ENCODE data around the gene APH1B.

GRCh38 chr15:63283126-63283525 is 5.7 kb downstream of the APH1B start:
- TF ChIP-seq CTCF (IDR thresholded peaks at IDR 0.05) (no peak), POLR2A (IDR thresholded peaks at IDR 0.05) (no peak), EP300 (IDR thresholded peaks at IDR 0.05) (no peak)

Data from sigmoid colon (tissue), 4 donors.